HepG2 (cell line): ENCODE data around the gene DDN. TPM values are rescaled to one million over a fixed set of nuclear protein-coding genes. Genes with fewer than 3 reads are reported as not detected.

Experiments
- ARID3A ChIP-seq: IDR thresholded peaks from 2 replicates; pipeline ENCODE4 v1.6.1; 2012; ENCODE audit warnings: low read depth, low read length, improper control_type of control experiment
- ARNTL ChIP-seq: sonication (generic); formaldehyde crosslinking; IDR thresholded peaks from 2 replicates; pipeline ENCODE4 v1.4.0; 2020; ENCODE audit warnings: mild to moderate bottlenecking, missing genetic modification reagents
- ATF5 ChIP-seq: sonication (generic); formaldehyde crosslinking; IDR thresholded peaks from 2 replicates; pipeline ENCODE4 v1.4.0; 2020; ENCODE audit warnings: mild to moderate bottlenecking, low read depth, missing genetic modification reagents
- EHMT2 ChIP-seq: fragments of 200-600 bp; sonication (generic); IDR thresholded peaks from 2 replicates; pipeline ENCODE4 v1.7.0; 2017; ENCODE audit warnings: antibody characterized with exemption, low read depth, low read length, borderline replicate concordance
- FOXA1 ChIP-seq, 2 experiments: fragments of 450-650 bp in 1 of 2; sonication (generic) in 1 of 2; formaldehyde crosslinking in 1 of 2; IDR thresholded peaks; 2 replicates each; pipeline versions ENCODE4 v1.4.0 to v1.6.1; 2016 to 2020; ENCODE audit warnings: missing genetic modification reagents in 1 of 2
- FOXP1 ChIP-seq, 2 experiments: fragments of 450-650 bp in 1 of 2; IDR thresholded peaks; 2 replicates each; pipeline ENCODE4 v1.6.1; 2017 to 2018; ENCODE audit warnings: antibody characterized with exemption in 1 of 2
- JUND ChIP-seq: sonication (generic); formaldehyde crosslinking; IDR thresholded peaks from 2 replicates; pipeline ENCODE4 v1.8.0; 2022; ENCODE audit warnings: mild to moderate bottlenecking, missing genetic modification reagents
- KLF15 ChIP-seq: sonication (generic); formaldehyde crosslinking; IDR thresholded peaks from 2 replicates; pipeline ENCODE4 v1.8.1; 2023; ENCODE audit warnings: borderline replicate concordance, mild to moderate bottlenecking, inconsistent platforms, missing genetic modification reagents, mixed read lengths
- MTA3 ChIP-seq: sonication (generic); formaldehyde crosslinking; IDR thresholded peaks from 2 replicates; pipeline ENCODE4 v1.4.0; 2020; ENCODE audit warnings: missing genetic modification reagents
- MXI1 ChIP-seq: IDR thresholded peaks from 3 replicates; pipeline ENCODE4 v1.6.1; 2012; ENCODE audit warnings: low read depth, low read length, inconsistent platforms, borderline replicate concordance
- NAIF1 ChIP-seq: sonication (generic); formaldehyde crosslinking; IDR thresholded peaks from 2 replicates; pipeline ENCODE4 v1.5.0; 2020; ENCODE audit warnings: mild to moderate bottlenecking, missing genetic modification reagents, borderline replicate concordance
- PCBP1 ChIP-seq: fragments of 200-400 bp; formaldehyde crosslinking; IDR thresholded peaks from 2 replicates; pipeline ENCODE4 v1.6.1; 2017; ENCODE audit warnings: mild to moderate bottlenecking, low read depth, low read length, borderline replicate concordance
- SKIL ChIP-seq: sonication (generic); formaldehyde crosslinking; IDR thresholded peaks from 2 replicates; pipeline ENCODE4 v1.8.0; 2022; ENCODE audit warnings: missing genetic modification reagents, mild to moderate bottlenecking, moderate library complexity, borderline replicate concordance
- SP4 ChIP-seq: sonication (generic); formaldehyde crosslinking; IDR thresholded peaks from 2 replicates; pipeline ENCODE4 v1.8.1; 2023; ENCODE audit warnings: mild to moderate bottlenecking, missing genetic modification reagents
- TCF7L2 ChIP-seq: IDR thresholded peaks from 2 replicates; pipeline ENCODE4 v1.6.1; 2011; ENCODE audit warnings: mild to moderate bottlenecking, low read depth, low read length, moderate library complexity
- ZC3H13 ChIP-seq: sonication (generic); formaldehyde crosslinking; IDR thresholded peaks from 2 replicates; pipeline ENCODE4 v1.8.1; 2023; ENCODE audit warnings: mild to moderate bottlenecking, missing genetic modification reagents, moderate library complexity
- ZGPAT ChIP-seq: IDR thresholded peaks from 2 replicates; pipeline ENCODE4 v1.6.1; 2016; ENCODE audit warnings: mild to moderate bottlenecking
- ZMYM2 ChIP-seq: sonication (generic); formaldehyde crosslinking; IDR thresholded peaks from 2 replicates; pipeline ENCODE4 v1.8.0; 2022; ENCODE audit warnings: mild to moderate bottlenecking, missing genetic modification reagents
- ZNF496 ChIP-seq: sonication (generic); formaldehyde crosslinking; IDR thresholded peaks from 2 replicates; pipeline ENCODE4 v1.8.1; 2023; ENCODE audit warnings: mild to moderate bottlenecking, moderate library complexity, missing genetic modification reagents; ENCODE audit not compliant: insufficient replicate concordance
- ZNF740 ChIP-seq: sonication (generic); formaldehyde crosslinking; IDR thresholded peaks from 2 replicates; pipeline ENCODE4 v1.4.0; 2020; ENCODE audit warnings: missing genetic modification reagents
- ZNF790 ChIP-seq: sonication (generic); formaldehyde crosslinking; IDR thresholded peaks from 2 replicates; pipeline ENCODE4 v1.8.0; 2022; ENCODE audit warnings: missing genetic modification reagents, mild to moderate bottlenecking, borderline replicate concordance
- polyA plus RNA-seq, 8 experiments: library from polyadenylated mRNA; depleted of rRNA in 3 of 8; stranded (reverse) in 7 of 8; unstranded in 1 of 8; fragments of >200 nt; fragmentation: Illumina TruSeq in 4 of 8; extraction: Trizol in 4 of 8; gene quantifications; 2 replicates each; pipeline versions ENCODE4 v1.2.1 to v1.2.3, GENCODE V29; 2011 to 2016; ENCODE audit warnings: low read depth in 4 of 8, missing spikeins in 1 of 8, mixed read lengths in 1 of 8; ENCODE audit not compliant: insufficient read depth in 1 of 8
- total RNA-seq, 5 experiments: library from RNA; depleted of rRNA; stranded (reverse); fragments of >200 nt; fragmentation: Illumina TruSeq; extraction: Trizol; gene quantifications; 2 replicates each; pipeline ENCODE4 v1.2.3, GENCODE V29; 2016; ENCODE audit warnings: low read depth in 1 of 5

DDN gene
- total and polyA plus RNA-seq, 2 of the 13 experiments (the other 11 are each of a cell fraction or from before 2014, with no cell fraction given): 0.24 to 0.53 TPM

GRCh38 chr12:48973941-48974673 lies 25.1 kb downstream of the DDN start (continued):
- no peak for TF ChIP-seq PCBP1
- TF ChIP-seq SP4 (CRISPR knock-in tag): no peak
- no peak for TF ChIP-seq ARID3A
- TF ChIP-seq ZNF740 (CRISPR knock-in tag): no peak
- TF ChIP-seq TCF7L2: no peak
- no peak for TF ChIP-seq MTA3
- no peak for TF ChIP-seq EHMT2
- TF ChIP-seq ZNF496 (CRISPR knock-in tag): no peak
- no peak for TF ChIP-seq JUND (CRISPR knock-in tag)
- no peak for TF ChIP-seq NAIF1 (CRISPR knock-in tag)
- TF ChIP-seq KLF15 (CRISPR knock-in tag): no peak
- no peak for TF ChIP-seq ARNTL (CRISPR knock-in tag)
- no peak for TF ChIP-seq ATF5 (CRISPR knock-in tag)
- no peak for TF ChIP-seq ZNF790 (CRISPR knock-in tag)
- no peak for TF ChIP-seq FOXP1 (IDR thresholded peaks at IDR 0.05)
- TF ChIP-seq FOXP1 (CRISPR knock-in tag; IDR thresholded peaks at IDR 0.05): no peak
- no peak for TF ChIP-seq ZMYM2
- no peak for TF ChIP-seq ZC3H13 (CRISPR knock-in tag)
- TF ChIP-seq MXI1: no peak
- no peak for TF ChIP-seq FOXA1 (IDR thresholded peaks at IDR 0.05)
- TF ChIP-seq FOXA1 (CRISPR knock-in tag; IDR thresholded peaks at IDR 0.05): no peak
- TF ChIP-seq SKIL (CRISPR knock-in tag): no peak
- TF ChIP-seq ZGPAT: no peak
